GM21390 (cell line): Measurements from ENCODE around the gene MCF2L.

Experiments used
- ATAC-seq: cut with Tn5 transposase; IDR thresholded peaks from one replicate; pipeline ENCODE4 v1.9.1; 2021; ENCODE audit not compliant: unreplicated experiment

The MCF2L gene

GRCh38 chr13:113120300-113121182 lies 151.5 kb downstream of the MCF2L start:
- no peak for ATAC-seq

- ATAC-seq, result no peak
Measured at GRCh38 chr13:113121183-113121927, 152.3 kb downstream of the MCF2L start.

GRCh38 chr13:113121928-113122471 lies 153.0 kb downstream of the MCF2L start:
- no peak for ATAC-seq

GRCh38 chr13:113122550-113123225 lies 153.7 kb downstream of the MCF2L start, which contains the start of gene F10:
Gene F10, plus strand, starts transcription at chr13:113122799. Its CDS starts 57 bp downstream, at chr13:113122856.
- ATAC-seq, result no peak

GRCh38 chr13:113123226-113124201 lies 154.5 kb downstream of the MCF2L start:
- ATAC-seq, result no peak

GRCh38 chr13:113124211-113124970 lies 155.4 kb downstream of the MCF2L start:
- no peak for ATAC-seq

- no peak for ATAC-seq
Measured at GRCh38 chr13:113125506-113126264, 156.7 kb downstream of the MCF2L start.

- no peak for ATAC-seq
Measured at GRCh38 chr13:113126265-113127150, 157.5 kb downstream of the MCF2L start.

GRCh38 chr13:113129480-113129879 lies 160.5 kb downstream of the MCF2L start:
- no peak for ATAC-seq

- no peak for ATAC-seq
Measured at GRCh38 chr13:113129921-113130750, 161.1 kb downstream of the MCF2L start.

GRCh38 chr13:113135281-113135760 lies 166.3 kb downstream of the MCF2L start:
- no peak for ATAC-seq

- ATAC-seq, result no peak
Measured at GRCh38 chr13:113137691-113138298, 168.8 kb downstream of the MCF2L start.

GRCh38 chr13:113138792-113139551 lies 170.0 kb downstream of the MCF2L start:
- no peak for ATAC-seq

- no peak for ATAC-seq
Measured at GRCh38 chr13:113139577-113139976, 170.6 kb downstream of the MCF2L start.
